ENCODE measurements around the gene SCAPER.

Gene SCAPER

GRCh38 chr15:76667943-76668715, 237.0 kb downstream of the SCAPER start:
- DNase-seq = no peak

GRCh38 chr15:76664895-76665294, 240.2 kb downstream of the SCAPER start:
- no peak for DNase-seq

- no peak for DNase-seq
Measured at GRCh38 chr15:76664411-76664810, 240.7 kb downstream of the SCAPER start.

- no peak for DNase-seq
Measured at GRCh38 chr15:76663529-76663928, 241.6 kb downstream of the SCAPER start.

GRCh38 chr15:76648732-76649444, 256.3 kb downstream of the SCAPER start:
- DNase-seq = no peak

- no peak for DNase-seq
Measured at GRCh38 chr15:76647612-76648011, 257.5 kb downstream of the SCAPER start.

- no peak for DNase-seq
Measured at GRCh38 chr15:76644646-76645045, 260.5 kb downstream of the SCAPER start.

- no peak for DNase-seq
Measured at GRCh38 chr15:76642671-76643070, 262.5 kb downstream of the SCAPER start.

GRCh38 chr15:76637166-76637565, 268.0 kb downstream of the SCAPER start:
- no peak for DNase-seq

GRCh38 chr15:76636059-76636458, 269.1 kb downstream of the SCAPER start:
- no peak for DNase-seq

- no peak for DNase-seq
Measured at GRCh38 chr15:76626611-76627010, 278.5 kb downstream of the SCAPER start.

GRCh38 chr15:76625267-76625666, 279.9 kb downstream of the SCAPER start:
- no peak for DNase-seq

GRCh38 chr15:76614725-76615124, 290.4 kb downstream of the SCAPER start:
- no peak for DNase-seq

GRCh38 chr15:76588811-76589747, 316.1 kb downstream of the SCAPER start:
- no peak for DNase-seq

GRCh38 chr15:76585576-76585897, 319.6 kb downstream of the SCAPER start:
- no peak for DNase-seq

GRCh38 chr15:76584868-76585575, 320.1 kb downstream of the SCAPER start:
- DNase-seq = no peak

- no peak for DNase-seq
Measured at GRCh38 chr15:76582550-76582949, 322.6 kb downstream of the SCAPER start.

GRCh38 chr15:76577879-76578512, 327.1 kb downstream of the SCAPER start:
- no peak for DNase-seq

GRCh38 chr15:76576523-76577279, 328.4 kb downstream of the SCAPER start:
- no peak for DNase-seq

GRCh38 chr15:76575679-76576078, 329.5 kb downstream of the SCAPER start:
- no peak for DNase-seq

- DNase-seq = no peak
Measured at GRCh38 chr15:76575274-76575673, 329.9 kb downstream of the SCAPER start.

GRCh38 chr15:76572983-76573314, 332.2 kb downstream of the SCAPER start:
- DNase-seq = no peak

Measured in stimulated activated CD4-positive, alpha-beta T cell treated with anti-CD3 and anti-CD28 coated beads, Interleukin-4, amount 100 ng/mL, for 24 hours (primary cell).